HL-60/S4 treated with phorbol 12-myristate 13-acetate at 8.2 ng/mL for 4 days and 3 days (cell line): Measurements from ENCODE around the gene GRIN2D.

Experiments
- in situ Hi-C: fragments of 300-500 bp; cut with MboI; formaldehyde crosslinking; loops from 2 replicates; pipeline ENCODE4 v1.15.0; 2022; ENCODE audit warnings: low sequenced_read_pairs

Gene GRIN2D

DNA sequence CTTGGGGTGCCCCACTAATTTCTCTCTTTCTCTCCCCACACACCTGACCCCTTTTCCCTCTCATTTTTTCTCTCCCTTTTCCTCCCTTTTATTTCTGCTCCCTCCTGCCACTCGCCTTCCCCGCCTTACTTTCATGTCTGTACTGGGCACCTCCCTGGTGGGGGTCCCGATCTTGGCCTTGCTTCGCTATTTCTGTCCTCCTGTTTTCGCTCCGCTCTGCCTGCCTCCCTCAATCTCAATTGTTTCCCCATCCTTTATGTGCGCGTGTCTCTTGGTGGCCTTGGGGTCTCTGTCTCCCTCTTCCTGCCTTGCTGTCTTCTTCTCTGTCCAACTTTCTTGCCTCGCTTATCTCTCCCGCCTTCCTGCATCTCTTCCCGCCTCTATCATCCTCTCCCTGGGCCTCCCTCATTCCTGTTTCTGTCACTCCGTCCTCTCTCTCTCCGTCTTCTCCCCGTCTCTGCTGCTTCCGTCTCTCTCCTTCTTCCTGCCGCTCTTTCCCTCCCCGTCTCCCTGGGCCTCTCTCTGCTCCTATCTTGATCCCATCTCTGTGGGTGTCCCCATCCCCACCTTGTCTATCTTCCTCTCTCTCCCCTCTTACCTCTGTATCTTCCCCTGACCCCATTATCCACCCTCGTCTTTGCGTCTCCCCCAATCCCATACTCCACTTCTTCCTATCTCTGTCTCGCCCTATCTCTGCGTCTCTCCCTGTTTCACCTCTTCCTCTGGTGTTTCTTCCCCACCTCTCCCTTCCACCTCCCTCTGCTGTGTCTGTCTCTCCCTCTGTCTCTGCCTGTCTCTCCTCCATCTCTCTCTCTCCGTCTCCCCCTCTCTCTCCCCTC is 4.0 kb downstream of the GRIN2D start:
- in situ Hi-C loops: no loop called here

DNA sequence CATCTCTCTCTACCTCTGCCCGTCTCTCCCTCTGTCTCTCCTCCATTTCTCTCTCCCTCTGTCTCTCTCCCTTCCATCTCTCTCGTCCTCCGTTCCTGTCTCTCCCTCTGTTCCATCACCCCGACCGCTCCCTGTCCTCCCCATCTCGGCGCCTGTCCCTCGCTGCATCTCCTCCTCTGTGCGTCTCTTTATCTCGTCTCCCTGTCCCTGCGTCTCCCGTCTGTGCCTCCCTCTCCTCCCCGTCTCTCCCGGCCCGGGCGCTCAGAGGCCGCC is 4.6 kb downstream of the GRIN2D start:
- in situ Hi-C loops: no loop called here

DNA sequence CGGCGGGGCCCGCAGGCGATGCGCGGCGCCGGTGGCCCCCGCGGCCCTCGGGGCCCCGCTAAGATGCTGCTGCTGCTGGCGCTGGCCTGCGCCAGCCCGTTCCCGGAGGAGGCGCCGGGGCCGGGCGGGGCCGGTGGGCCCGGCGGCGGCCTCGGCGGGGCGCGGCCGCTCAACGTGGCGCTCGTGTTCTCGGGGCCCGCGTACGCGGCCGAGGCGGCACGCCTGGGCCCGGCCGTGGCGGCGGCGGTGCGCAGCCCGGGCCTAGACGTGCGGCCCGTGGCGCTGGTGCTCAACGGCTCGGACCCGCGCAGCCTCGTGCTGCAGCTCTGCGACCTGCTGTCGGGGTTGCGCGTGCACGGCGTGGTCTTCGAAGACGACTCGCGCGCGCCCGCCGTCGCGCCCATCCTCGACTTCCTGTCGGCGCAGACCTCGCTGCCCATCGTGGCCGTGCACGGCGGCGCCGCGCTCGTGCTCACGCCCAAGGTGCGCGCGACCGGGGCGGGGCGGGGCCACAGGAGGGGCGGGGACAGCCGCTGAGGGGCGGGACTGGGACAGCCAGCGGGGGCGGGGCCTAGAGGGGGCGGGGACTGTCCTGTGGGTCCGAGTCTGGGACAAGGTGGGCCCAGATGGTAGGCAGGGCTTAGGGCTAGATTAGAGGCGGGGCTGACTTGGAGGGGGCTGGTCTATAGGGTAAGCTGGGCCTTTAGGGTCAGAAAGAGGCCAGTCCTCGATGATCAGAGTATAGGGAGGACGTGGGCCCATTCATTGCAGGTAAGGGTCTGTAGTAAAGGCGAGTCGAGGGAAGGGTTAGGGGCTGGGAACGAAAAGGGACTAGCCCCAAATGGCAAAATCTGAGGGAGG is 5.1 kb downstream of the GRIN2D start:
- in situ Hi-C loops: no loop called here

GRCh38 chr19:48400018-48400742 is 6.7 kb downstream of the GRIN2D start:
- in situ Hi-C loops: no loop called here

DNA sequence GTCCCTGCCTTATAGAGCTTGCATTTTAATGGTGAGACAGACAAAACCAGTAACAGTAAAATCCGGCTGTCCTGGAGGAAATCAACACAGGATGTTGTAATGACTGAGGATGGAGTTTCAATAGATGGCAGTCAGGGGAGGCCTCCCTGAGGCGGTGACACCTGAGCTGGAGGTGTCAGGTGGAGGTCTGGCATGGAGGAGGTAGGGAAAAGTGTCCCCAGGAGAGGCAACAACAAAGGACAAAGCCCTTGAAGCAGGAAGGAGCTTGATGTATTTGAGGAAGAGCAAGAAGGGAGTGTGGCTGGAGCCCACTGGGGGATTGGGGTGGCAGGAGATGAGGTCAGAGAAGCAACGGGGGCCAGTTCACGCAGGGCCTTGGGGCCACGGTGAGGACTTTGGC is 7.8 kb downstream of the GRIN2D start:
- in situ Hi-C loops: no loop called here

DNA sequence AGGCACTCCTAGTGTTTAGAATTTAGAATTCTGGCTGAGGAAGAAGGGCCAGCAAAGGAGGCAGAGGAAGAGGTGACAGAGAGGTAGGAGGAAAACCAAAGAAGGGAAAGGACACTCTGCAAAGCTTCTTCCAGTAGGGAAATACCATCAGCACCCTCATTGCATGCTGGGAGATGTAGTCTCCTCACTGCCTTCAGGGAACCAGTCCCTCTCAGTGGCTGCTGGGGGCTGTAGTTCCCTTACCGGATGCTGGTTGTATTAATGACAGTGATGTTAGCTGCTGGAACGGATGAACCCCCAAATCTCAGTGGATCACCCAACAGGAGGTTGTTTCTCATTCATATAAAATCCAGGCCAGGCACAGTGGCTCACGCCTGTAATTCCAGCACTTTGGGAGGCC is 10.1 kb downstream of the GRIN2D start:
- in situ Hi-C loops: no loop called here

DNA sequence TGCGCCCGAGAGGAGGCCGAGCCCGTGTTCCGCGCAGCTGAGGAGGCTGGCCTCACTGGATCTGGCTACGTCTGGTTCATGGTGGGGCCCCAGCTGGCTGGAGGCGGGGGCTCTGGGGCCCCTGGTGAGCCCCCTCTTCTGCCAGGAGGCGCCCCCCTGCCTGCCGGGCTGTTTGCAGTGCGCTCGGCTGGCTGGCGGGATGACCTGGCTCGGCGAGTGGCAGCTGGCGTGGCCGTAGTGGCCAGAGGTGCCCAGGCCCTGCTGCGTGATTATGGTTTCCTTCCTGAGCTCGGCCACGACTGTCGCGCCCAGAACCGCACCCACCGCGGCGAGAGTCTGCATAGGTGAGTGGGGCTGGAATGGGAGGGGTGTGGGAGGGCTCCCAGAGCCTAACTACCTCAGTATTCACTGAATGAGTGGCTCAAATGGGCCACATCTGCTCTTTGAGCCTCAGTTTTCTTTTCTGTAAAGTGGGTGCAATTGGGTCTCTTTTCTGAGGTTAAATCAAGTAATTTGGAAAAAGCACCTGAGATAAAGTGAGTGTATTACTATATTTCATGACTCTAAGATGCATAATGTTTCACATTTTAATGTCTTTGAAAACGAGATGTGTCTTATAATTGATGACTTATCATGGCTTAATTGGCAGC is 11.7 kb downstream of the GRIN2D start:
- in situ Hi-C loops: no loop called here

- in situ Hi-C loops: no loop called here
Observed at GRCh38 chr19:48405850-48406249, 12.4 kb downstream of the GRIN2D start.

DNA sequence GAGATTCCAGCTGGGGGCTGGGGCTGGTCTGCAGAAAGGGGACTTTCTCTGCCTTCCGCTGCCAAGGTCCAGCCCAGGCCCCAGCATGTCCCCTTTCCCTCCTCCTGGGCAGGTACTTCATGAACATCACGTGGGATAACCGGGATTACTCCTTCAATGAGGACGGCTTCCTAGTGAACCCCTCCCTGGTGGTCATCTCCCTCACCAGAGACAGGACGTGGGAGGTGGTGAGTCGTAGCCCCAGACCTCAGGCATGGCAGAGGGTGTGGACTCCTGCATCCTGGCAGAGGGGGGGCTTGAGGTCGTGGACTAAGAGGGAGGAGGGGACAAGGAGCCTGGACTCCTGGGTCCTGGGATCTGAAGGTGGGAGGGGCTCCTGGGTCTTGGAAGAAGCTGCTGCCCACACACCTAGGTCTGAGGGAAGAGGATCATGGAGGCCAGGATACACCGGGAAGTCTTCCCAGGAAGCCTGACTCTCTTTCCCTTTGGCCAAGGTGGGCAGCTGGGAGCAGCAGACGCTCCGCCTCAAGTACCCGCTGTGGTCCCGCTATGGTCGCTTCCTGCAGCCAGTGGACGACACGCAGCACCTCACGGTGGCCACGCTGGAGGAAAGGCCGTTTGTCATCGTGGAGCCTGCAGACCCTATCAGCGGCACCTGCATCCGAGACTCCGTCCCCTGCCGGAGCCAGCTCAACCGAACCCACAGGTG is 20.6 kb downstream of the GRIN2D start:
- in situ Hi-C loops: no loop called here

DNA sequence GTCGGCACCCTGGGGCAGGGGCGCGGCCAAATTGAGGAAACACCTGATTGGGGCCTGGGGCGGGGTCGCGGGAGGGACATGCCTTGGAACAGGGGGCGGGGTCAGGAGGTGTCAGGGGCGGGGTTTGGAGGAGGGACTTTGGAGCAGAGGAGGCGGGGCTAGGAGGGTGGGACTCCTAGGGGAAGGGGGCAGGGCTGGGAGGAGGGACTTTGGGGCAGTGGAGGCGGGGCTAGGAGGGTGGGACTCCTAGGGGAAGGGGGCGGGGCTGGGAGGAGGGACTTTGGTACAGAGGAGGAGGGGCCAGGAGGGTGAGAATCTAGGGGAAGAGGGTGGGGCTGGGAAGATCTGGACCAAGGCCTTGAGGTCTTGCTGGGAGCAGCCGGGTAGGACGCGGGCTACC is 21.9 kb downstream of the GRIN2D start:
- in situ Hi-C loops: no loop called here

DNA sequence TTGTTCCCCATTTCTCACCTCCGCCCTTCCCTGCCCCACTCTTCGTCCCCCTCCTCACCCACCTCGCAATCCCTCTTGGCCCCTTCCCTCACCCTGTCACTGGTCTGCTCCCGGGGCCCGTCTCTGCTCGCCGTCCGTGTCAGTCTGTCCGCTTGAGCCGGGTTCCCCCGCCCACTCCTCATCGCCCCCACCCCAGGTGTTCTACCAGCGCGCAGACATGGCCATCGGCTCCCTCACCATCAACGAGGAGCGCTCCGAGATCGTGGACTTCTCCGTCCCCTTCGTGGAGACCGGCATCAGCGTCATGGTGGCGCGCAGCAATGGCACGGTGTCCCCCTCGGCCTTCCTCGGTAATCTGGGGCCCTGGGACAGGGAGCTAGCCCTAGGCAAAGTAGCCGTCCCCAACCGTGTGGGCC is 22.3 kb downstream of the GRIN2D start:
- in situ Hi-C loops: no loop called here

- in situ Hi-C loops: no loop called here
Observed at GRCh38 chr19:48417421-48417820, 24.0 kb downstream of the GRIN2D start.

DNA sequence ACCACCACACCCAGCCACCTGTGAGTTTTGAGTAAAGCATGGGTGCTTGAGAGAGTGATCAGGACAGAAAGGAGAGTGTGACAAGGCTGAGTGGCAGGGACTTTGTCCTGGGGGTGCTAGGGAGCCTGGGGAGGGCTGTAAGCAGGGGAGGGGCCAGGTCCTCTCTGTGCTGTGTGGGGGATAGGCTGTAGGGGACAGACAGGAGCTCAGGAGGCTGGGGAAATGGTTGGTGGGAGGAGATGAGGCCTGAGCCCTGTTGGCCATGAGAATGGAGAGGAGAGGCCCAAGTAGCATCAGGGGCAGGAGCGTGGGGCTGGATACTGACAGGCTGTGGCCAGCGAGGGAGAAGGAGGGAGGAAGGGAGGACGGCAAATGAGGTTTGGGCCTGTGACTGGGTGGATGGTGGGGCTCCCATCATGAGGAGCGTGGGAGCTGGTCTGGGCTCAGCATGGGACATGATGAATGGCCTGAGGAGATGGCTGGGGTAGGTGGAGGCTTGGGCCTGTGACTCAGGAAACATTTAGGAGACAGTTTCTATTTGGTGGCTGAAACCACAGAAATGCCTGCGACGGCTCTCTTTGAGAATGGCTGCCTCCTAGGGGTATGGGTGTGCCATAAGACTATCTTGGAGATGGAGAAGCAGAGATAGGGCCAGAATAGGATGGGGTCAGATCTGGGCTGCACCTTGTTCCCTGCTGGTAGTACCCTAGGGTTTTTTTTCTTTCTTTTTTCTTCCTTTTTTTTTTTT is 25.0 kb downstream of the GRIN2D start:
- in situ Hi-C loops: no loop called here

DNA sequence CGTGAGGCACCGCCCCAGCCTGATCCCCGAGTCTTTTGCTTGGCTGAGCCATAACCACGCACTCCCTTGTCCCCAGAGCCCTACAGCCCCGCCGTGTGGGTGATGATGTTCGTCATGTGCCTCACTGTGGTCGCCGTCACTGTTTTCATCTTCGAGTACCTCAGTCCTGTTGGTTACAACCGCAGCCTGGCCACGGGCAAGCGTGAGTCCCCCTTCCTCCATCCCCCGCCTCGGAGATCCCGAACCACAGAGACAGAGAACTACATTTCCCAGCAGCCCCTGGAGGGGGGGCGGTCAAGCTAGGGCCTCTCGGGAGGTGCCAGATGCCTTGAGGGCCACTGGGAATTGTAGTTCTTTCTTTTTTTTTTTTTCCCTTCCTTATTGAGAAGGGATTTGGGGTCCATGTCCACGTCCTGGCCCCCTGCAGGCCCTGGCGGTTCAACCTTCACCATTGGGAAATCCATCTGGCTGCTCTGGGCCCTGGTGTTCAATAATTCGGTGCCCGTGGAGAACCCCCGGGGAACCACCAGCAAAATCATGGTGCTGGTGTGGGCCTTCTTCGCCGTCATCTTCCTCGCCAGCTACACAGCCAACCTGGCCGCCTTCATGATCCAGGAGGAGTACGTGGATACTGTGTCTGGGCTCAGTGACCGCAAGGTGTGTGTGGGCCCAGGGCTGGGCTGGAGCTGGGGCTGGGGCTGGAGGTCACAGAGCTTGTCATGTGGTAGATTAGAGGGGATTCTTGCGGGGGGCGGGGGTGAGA is 25.9 kb downstream of the GRIN2D start:
- in situ Hi-C loops: no loop called here

DNA sequence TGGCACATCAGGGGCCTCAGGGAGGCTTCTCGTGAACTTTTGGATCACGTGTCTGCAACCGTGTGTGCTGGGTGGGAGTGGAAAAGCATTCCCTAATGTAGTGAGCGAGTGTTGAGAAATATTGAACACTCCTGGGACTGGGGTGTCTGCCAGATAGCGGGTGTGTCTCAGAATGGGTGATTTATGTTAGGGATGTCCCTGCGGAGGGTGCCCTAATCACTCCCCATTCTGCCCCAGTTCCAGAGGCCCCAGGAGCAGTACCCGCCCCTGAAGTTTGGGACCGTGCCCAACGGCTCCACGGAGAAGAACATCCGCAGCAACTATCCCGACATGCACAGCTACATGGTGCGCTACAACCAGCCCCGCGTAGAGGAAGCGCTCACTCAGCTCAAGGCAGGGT is 28.1 kb downstream of the GRIN2D start:
- in situ Hi-C loops: no loop called here

GRCh38 chr19:48424694-48425219 is 31.3 kb downstream of the GRIN2D start:
- in situ Hi-C loops: no loop called here

DNA sequence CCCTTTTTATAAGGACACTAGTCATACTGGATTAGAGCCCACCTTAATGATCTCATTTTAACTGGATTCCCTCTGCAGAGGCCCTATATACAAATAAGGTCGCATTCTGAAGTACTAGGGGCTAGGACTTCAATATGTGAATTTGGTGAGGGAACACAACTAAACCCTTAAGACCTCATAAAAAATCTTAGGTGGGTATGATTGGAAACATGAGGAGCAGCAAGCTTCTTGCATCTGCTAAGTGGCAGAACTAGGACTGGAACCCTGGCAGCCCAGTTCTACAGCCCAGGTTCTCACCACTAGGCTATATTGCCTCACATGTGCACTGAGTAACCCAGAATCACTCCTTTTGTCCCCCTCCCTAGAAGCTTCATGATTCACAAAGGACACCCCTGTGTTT is 35.2 kb downstream of the GRIN2D start:
- in situ Hi-C loops: no loop called here

DNA sequence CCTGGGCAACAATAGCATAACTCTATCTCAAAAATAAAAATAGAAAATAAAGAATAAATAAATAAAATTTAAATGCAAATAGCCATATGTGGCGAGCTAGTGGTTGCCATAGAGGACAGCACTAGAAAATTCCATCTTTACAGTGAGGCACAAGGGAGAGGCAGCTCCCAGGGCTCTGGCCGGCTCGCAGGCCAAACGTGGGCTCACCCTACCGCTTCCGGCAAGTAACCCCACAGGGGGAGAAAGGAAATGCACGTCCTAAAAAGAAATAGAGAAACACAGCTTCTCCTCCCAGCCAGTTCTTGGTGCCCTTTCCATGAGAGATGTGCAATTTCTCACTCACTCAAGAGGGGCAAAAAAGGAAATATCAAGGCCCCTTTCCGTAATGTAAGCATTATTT is 39.9 kb downstream of the GRIN2D start:
- in situ Hi-C loops: no loop called here

- in situ Hi-C loops: no loop called here
Observed at GRCh38 chr19:48436586-48436985, 43.1 kb downstream of the GRIN2D start.
